Mammary microvascular endothelial cell (primary cell): Measurements from ENCODE around the gene EMILIN3. TPM values are rescaled to one million over a fixed set of nuclear protein-coding genes. Genes with fewer than 3 reads are reported as not detected.

Source experiments
- total RNA-seq: library from RNA; depleted of rRNA; stranded (reverse); fragments of >200 nt; gene quantifications from 2 replicates; pipeline ENCODE4 v1.2.3, GENCODE V29; 2015

Gene EMILIN3
- total RNA-seq, result 0.05 TPM in 1 of 2 replicates, not detected in the other

GRCh38 chr20:41366546-41367392, at the start of gene EMILIN3:
Gene EMILIN3, minus strand, starts transcription at chr20:41366818. Its CDS starts 184 bp downstream, at chr20:41366634.

GRCh38 chr20:41340327-41341055, 26.1 kb downstream of the EMILIN3 start, which contains the start of gene LPIN3:
Gene LPIN3, plus strand, starts transcription at chr20:41340821. Its CDS starts 4,983 bp downstream, at chr20:41345804.

GRCh38 chr20:41317546-41318270, 48.9 kb downstream of the EMILIN3 start, which contains the start of gene ZHX3:
Gene ZHX3, minus strand, starts transcription at chr20:41317731. Its CDS starts 112,815 bp downstream, at chr20:41204916.

Other genes with a start within 250 kb of the EMILIN3 start
- 70.7 and 79.1 TPM in 2 replicates for gene PLCG1, start 229.3 kb downstream of the EMILIN3 start, total RNA-seq
- gene ZHX3, start 49.1 kb downstream of the EMILIN3 start, total RNA-seq, result 11.1 and 13.4 TPM in 2 replicates
- 2.9 and 3.7 TPM in 2 replicates for gene LPIN3, start 26.0 kb downstream of the EMILIN3 start, total RNA-seq